ENCODE data around the gene FLACC1.

Gene FLACC1

GRCh38 chr2:201275069-201275468 is 82.1 kb downstream of the FLACC1 start:
- FAIRE-seq: no peak

- FAIRE-seq: no peak
These were observed 83.7 kb downstream of the FLACC1 start for GRCh38 chr2:201273330-201273983.

GRCh38 chr2:201271917-201272316 is 85.2 kb downstream of the FLACC1 start:
- no peak for FAIRE-seq

GRCh38 chr2:201270293-201271001 is 86.7 kb downstream of the FLACC1 start:
- FAIRE-seq: no peak

GRCh38 chr2:201269764-201270163 is 87.4 kb downstream of the FLACC1 start:
- FAIRE-seq: no peak

- FAIRE-seq: no peak
These were observed 89.7 kb downstream of the FLACC1 start for GRCh38 chr2:201267278-201268030.

GRCh38 chr2:201266629-201267028 is 90.5 kb downstream of the FLACC1 start:
- FAIRE-seq: no peak

- no peak for FAIRE-seq
These were observed 92.5 kb downstream of the FLACC1 start for GRCh38 chr2:201264472-201265173.

GRCh38 chr2:201263779-201264178 is 93.4 kb downstream of the FLACC1 start:
- FAIRE-seq: no peak

GRCh38 chr2:201262718-201263117 is 94.4 kb downstream of the FLACC1 start:
- no peak for FAIRE-seq

- FAIRE-seq: no peak
These were observed 95.2 kb downstream of the FLACC1 start for GRCh38 chr2:201261906-201262305.

- FAIRE-seq: no peak
These were observed 95.7 kb downstream of the FLACC1 start for GRCh38 chr2:201261471-201261870.

- no peak for FAIRE-seq
These were observed 96.8 kb downstream of the FLACC1 start, which contains the start of gene CASP8 for GRCh38 chr2:201260302-201260800. CASP8 (plus strand) TSS chr2:201260536; CDS start chr2:201266487, 5,951 bp downstream.

- no peak for FAIRE-seq
These were observed 98.2 kb downstream of the FLACC1 start for GRCh38 chr2:201258666-201259615.

GRCh38 chr2:201257956-201258665 is 99.0 kb downstream of the FLACC1 start:
- no peak for FAIRE-seq

GRCh38 chr2:201257381-201257955 is 99.7 kb downstream of the FLACC1 start:
- FAIRE-seq: no peak

GRCh38 chr2:201256082-201256481 is 101.1 kb downstream of the FLACC1 start:
- no peak for FAIRE-seq

GRCh38 chr2:201255408-201256033 is 101.6 kb downstream of the FLACC1 start:
- FAIRE-seq: no peak

- FAIRE-seq: no peak
These were observed 102.9 kb downstream of the FLACC1 start for GRCh38 chr2:201254081-201254730.
